SK-N-SH (cell line): ENCODE data around the gene POC1B. TPM values are rescaled to one million over a fixed set of nuclear protein-coding genes. Genes with fewer than 3 reads are reported as not detected.

ENCODE experiments used
- CTCF ChIA-PET: fragments of 300-600, 350-600 bp; formaldehyde crosslinking; extraction: SDS; loops from one replicate; lab custom pipeline; 2021; lab: Yijun Ruan, JAX
- POLR2A ChIA-PET: fragments of 350-600 bp; sonication (Branson Sonifier 250); formaldehyde crosslinking; extraction: SDS; loops from one replicate; lab custom pipeline; 2020; ENCODE audit warnings: antibody characterized with exemption, inconsistent platforms; lab: Yijun Ruan, JAX
- DNase-seq: peaks from one replicate; pipeline ENCODE4 v3.0.0; 2012
- H2AFZ ChIP-seq: fragments of 200-600 bp; sonication (generic); 2 replicates; pipeline ENCODE4 v1.8.1; 2016; ENCODE audit warnings: antibody characterized with exemption, mild to moderate bottlenecking, low read depth
- H3F3A ChIP-seq: fragments of 200-600 bp; sonication (generic); replicated peaks from 2 replicates; pipeline ENCODE3; 2016; ENCODE audit warnings: antibody characterized with exemption, mild to moderate bottlenecking; ENCODE audit not compliant: insufficient read depth
- H3K27ac ChIP-seq, 2 experiments: fragments of 200-500 bp in 1 of 2; fragments of 200-600 bp in 1 of 2; sonication (Bioruptor generic) in 1 of 2; sonication (generic), shearing (Covaris generic) in 1 of 2; 2 replicates each; pipeline versions ENCODE4 v1.5.1 to v1.6.1; 2014 to 2016; ENCODE audit warnings: low read depth in 2 of 2, inconsistent platforms in 1 of 2, low read length in 1 of 2, mild to moderate bottlenecking in 1 of 2, mixed read lengths in 1 of 2
- H3K27me3 ChIP-seq: fragments of 200-600 bp; sonication (generic), shearing (Covaris generic); 2 replicates; pipeline ENCODE4 v1.6.1; 2016; ENCODE audit warnings: mixed run types; ENCODE audit not compliant: insufficient read depth
- H3K36me3 ChIP-seq, 2 experiments: fragments of 200-500 bp in 1 of 2; fragments of 200-600 bp in 1 of 2; sonication (Bioruptor generic) in 1 of 2; sonication (generic) in 1 of 2; replicated peaks in 1 of 2; 2 replicates each; pipeline versions ENCODE3 to v1.5.1; 2014 to 2016; ENCODE audit warnings: low read length in 1 of 2, mild to moderate bottlenecking in 1 of 2; ENCODE audit not compliant: insufficient read depth in 2 of 2, control insufficient read depth in 1 of 2
- H3K4me1 ChIP-seq, 2 experiments: fragments of 200-500 bp in 1 of 2; fragments of 200-600 bp in 1 of 2; sonication (Bioruptor generic) in 1 of 2; sonication (generic), shearing (Covaris generic) in 1 of 2; 2 replicates each; pipeline versions ENCODE4 v1.5.1 to v1.6.1; 2014 to 2016; ENCODE audit warnings: low read depth in 1 of 2, low read length in 1 of 2, mixed run types in 1 of 2; ENCODE audit not compliant: insufficient read depth in 2 of 2, control insufficient read depth in 1 of 2
- H3K4me2 ChIP-seq: fragments of 200-600 bp; sonication (generic), shearing (Covaris generic); 2 replicates; pipeline ENCODE4 v1.6.1; 2017; ENCODE audit warnings: mixed run types
- H3K4me3 ChIP-seq, 2 experiments: fragments of 200-500 bp in 1 of 2; fragments of 200-600 bp in 1 of 2; sonication (Bioruptor generic) in 1 of 2; sonication (generic), shearing (Covaris generic) in 1 of 2; 2 replicates each; pipeline versions ENCODE4 v1.5.1 to v1.8.1; 2014 to 2016; ENCODE audit warnings: low read depth in 2 of 2, inconsistent platforms in 1 of 2, low read length in 1 of 2, mild to moderate bottlenecking in 1 of 2, mixed read lengths in 1 of 2, moderate library complexity in 1 of 2
- H3K79me2 ChIP-seq: fragments of 200-600 bp; sonication (generic); 2 replicates; pipeline ENCODE4 v1.8.1; 2017; ENCODE audit warnings: mild to moderate bottlenecking; ENCODE audit not compliant: insufficient read depth
- H3K9ac ChIP-seq: fragments of 200-600 bp; sonication (generic); 2 replicates; pipeline ENCODE4 v1.6.1; 2017; ENCODE audit warnings: mixed run types
- H3K9me2 ChIP-seq: fragments of 200-600 bp; sonication (generic); 2 replicates; pipeline ENCODE4 v1.6.1; 2017; ENCODE audit warnings: mixed run types
- H3K9me3 ChIP-seq: fragments of 200-600 bp; sonication (generic); 2 replicates; pipeline ENCODE4 v1.6.1; 2017; ENCODE audit warnings: mixed run types, mild to moderate bottlenecking, moderate library complexity
- H4K20me1 ChIP-seq: fragments of 200-600 bp; sonication (generic); 2 replicates; pipeline ENCODE4 v1.6.1; 2017; ENCODE audit warnings: mild to moderate bottlenecking, mixed run types; ENCODE audit not compliant: insufficient read depth
- CHD2 ChIP-seq: fragments of 150-350 bp; IDR thresholded peaks from 2 replicates; pipeline ENCODE4 v1.6.1; 2018; ENCODE audit warnings: low read length; ENCODE audit not compliant: partially characterized antibody
- FOXM1 ChIP-seq: IDR thresholded peaks from 2 replicates; pipeline ENCODE4 v1.4.0; 2012; ENCODE audit warnings: low read depth, mild to moderate bottlenecking
- GATA2 ChIP-seq: sonication (generic); formaldehyde crosslinking; IDR thresholded peaks from 2 replicates; pipeline ENCODE4 v1.5.0; 2020; ENCODE audit warnings: mild to moderate bottlenecking, missing genetic modification reagents
- JUND ChIP-seq: IDR thresholded peaks from 2 replicates; pipeline ENCODE4 v1.4.0; 2012
- NFIC ChIP-seq: IDR thresholded peaks from 2 replicates; pipeline ENCODE4 v1.4.0; 2012; ENCODE audit warnings: borderline replicate concordance
- RCOR1 ChIP-seq: fragments of 150-350 bp; IDR thresholded peaks from 2 replicates; pipeline ENCODE4 v1.6.1; 2017; ENCODE audit warnings: antibody characterized with exemption, low read length
- RFX5 ChIP-seq: IDR thresholded peaks from 2 replicates; pipeline ENCODE4 v1.6.1; 2012; ENCODE audit warnings: mild to moderate bottlenecking, improper control_type of control experiment, low read length
- SIN3A ChIP-seq: IDR thresholded peaks from 2 replicates; pipeline ENCODE4 v1.6.1; 2012; ENCODE audit warnings: low read depth, mild to moderate bottlenecking, low read length, moderate library complexity, borderline replicate concordance
- WGBS: methylation state at CpG from one replicate; pipeline ENCODE4 v1.1.6; 2017; ENCODE audit warnings: low lambda C conversion rate; 5-methylcytosine and 5-hydroxymethylcytosine counted together
- polyA plus RNA-seq, 3 experiments: library from polyadenylated mRNA; depleted of rRNA; stranded (reverse); fragments of >200 nt; gene quantifications; 2 replicates each; pipeline ENCODE4 v1.2.3, GENCODE V29; 2012
- TF ChIP-seq, protein P1 (sequence below): IDR thresholded peaks from 2 replicates; pipeline ENCODE4 v1.6.1; 2012; ENCODE audit warnings: mild to moderate bottlenecking, low read depth, low read length, moderate library complexity
- TF ChIP-seq, protein P2 (sequence below): IDR thresholded peaks from 2 replicates; pipeline ENCODE4; 2012
- TF ChIP-seq, protein P3 (sequence below): IDR thresholded peaks from 2 replicates; pipeline ENCODE4 v1.4.0; 2012; ENCODE audit warnings: low read depth

The POC1B gene
- polyA plus RNA-seq, 1 of the 3 experiments (the other 2 are of a cell fraction), result 4.0 TPM

DNA sequence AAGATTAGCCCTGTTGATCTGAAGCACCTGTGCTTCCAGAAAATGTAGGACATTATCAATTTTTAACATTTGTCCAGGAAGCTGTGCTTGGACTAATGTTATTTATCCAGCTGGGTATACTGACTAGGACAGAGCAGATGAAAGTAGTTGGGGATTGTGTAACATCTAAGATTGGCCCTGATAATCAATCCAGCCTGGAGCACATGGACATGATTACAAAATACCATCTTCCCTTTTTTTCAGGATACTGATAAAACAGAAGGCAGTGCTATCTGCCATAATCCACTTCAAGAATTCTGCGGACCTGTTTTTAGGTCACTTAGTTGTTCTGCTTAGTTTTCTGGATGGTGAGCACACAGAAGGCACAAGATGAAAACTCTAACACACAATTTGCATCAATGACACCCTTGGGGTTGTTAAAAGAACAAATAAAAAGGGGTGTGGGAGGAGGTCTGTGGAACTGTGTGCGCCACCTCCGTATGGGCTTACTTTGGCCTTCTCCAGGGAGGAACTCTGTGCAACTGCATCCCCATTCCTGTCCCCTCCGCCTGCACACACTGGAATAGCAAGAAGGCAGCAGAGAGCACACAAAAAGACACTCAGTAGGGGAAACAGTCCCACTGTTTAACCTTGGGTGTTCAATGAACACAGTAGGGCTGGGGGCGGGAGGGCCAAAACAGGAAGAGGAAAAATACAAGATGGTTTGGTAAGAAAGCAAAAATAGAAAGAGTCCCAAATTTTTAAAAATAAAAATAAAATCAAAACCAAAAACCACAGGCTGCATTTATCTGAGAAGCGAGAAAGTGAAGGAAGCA is 142.4 kb downstream of the POC1B start (continued):
- TF ChIP-seq, protein P1, sequence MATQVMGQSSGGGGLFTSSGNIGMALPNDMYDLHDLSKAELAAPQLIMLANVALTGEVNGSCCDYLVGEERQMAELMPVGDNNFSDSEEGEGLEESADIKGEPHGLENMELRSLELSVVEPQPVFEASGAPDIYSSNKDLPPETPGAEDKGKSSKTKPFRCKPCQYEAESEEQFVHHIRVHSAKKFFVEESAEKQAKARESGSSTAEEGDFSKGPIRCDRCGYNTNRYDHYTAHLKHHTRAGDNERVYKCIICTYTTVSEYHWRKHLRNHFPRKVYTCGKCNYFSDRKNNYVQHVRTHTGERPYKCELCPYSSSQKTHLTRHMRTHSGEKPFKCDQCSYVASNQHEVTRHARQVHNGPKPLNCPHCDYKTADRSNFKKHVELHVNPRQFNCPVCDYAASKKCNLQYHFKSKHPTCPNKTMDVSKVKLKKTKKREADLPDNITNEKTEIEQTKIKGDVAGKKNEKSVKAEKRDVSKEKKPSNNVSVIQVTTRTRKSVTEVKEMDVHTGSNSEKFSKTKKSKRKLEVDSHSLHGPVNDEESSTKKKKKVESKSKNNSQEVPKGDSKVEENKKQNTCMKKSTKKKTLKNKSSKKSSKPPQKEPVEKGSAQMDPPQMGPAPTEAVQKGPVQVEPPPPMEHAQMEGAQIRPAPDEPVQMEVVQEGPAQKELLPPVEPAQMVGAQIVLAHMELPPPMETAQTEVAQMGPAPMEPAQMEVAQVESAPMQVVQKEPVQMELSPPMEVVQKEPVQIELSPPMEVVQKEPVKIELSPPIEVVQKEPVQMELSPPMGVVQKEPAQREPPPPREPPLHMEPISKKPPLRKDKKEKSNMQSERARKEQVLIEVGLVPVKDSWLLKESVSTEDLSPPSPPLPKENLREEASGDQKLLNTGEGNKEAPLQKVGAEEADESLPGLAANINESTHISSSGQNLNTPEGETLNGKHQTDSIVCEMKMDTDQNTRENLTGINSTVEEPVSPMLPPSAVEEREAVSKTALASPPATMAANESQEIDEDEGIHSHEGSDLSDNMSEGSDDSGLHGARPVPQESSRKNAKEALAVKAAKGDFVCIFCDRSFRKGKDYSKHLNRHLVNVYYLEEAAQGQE, result no peak
- TF ChIP-seq FOXM1, result no peak
- TF ChIP-seq GATA2, result peak; percentile 81
- TF ChIP-seq SIN3A, result no peak
- no peak for TF ChIP-seq JUND
- TF ChIP-seq, protein P2, sequence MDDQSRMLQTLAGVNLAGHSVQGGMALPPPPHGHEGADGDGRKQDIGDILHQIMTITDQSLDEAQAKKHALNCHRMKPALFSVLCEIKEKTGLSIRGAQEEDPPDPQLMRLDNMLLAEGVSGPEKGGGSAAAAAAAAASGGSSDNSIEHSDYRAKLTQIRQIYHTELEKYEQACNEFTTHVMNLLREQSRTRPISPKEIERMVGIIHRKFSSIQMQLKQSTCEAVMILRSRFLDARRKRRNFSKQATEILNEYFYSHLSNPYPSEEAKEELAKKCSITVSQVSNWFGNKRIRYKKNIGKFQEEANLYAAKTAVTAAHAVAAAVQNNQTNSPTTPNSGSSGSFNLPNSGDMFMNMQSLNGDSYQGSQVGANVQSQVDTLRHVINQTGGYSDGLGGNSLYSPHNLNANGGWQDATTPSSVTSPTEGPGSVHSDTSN, result no peak
- peak; percentile 46 for TF ChIP-seq CHD2
- TF ChIP-seq RFX5, result no peak
- peak; percentile 88 for TF ChIP-seq RCOR1
- TF ChIP-seq NFIC, result no peak

DNA sequence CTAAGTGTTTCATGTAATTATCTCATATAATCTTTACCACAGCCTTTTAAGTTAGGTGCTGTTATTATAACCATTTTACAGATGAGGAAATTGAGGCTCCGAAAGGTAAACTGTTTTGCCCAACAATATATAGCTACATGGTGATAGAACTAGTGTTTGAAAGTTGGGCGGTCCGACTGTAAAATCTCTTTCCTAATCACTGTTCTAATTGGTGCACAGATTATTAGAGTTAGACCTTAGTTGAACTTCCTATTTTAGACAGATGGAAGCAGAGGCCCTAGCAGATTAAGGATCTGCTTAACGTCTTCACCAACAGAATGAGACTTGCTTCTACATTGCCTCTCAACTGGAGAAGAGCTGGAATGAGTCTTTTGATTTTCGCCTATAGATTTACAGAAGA is 143.5 kb downstream of the POC1B start:
- Histone ChIP-seq H4K20me1 (no peaks in the 10 kb centered on the region), H3K4me2 (no peak overlapping the region), H3K27me3 (no peaks in the 10 kb centered on the region), H3K36me3 (no peaks in the 10 kb centered on the region), H3K4me3 (no peak overlapping the region), H3K9ac (no peak overlapping the region)
- no peak for DNase-seq
- POLR2A ChIA-PET, result no interaction called here
- 83% methylated on average over 5 of the region's 5 CpGs for WGBS
- TF ChIP-seq, protein P3, sequence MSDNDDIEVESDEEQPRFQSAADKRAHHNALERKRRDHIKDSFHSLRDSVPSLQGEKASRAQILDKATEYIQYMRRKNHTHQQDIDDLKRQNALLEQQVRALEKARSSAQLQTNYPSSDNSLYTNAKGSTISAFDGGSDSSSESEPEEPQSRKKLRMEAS, result no peak
- TF ChIP-seq NFIC, result no peak
- TF ChIP-seq, all 33 proteins: peak for 0
- Histone ChIP-seq H3K27ac (peak overlapping the region in 1 of 2 experiments; percentile 88; a peak in 2 of 4 replicates), H3K4me1 (peaks cover 27 to 35% of the 10 kb centered on the region in 2 experiments; a peak in 3 of 4 replicates), H3K79me2 (no peaks in the 10 kb centered on the region), H3K9me3 (no peaks in the 10 kb centered on the region), H3K9me2 (no peaks in the 10 kb centered on the region), H3F3A (no peaks in the 10 kb centered on the region), H2AFZ (no peak overlapping the region)
- CTCF ChIA-PET, result no interaction called here
